Natural killer cell (primary cell): Measurements from ENCODE around the gene BMP6. TPM values are rescaled to one million over a fixed set of nuclear protein-coding genes. Genes with fewer than 3 reads are reported as not detected.

ENCODE experiments used
- ATAC-seq, 3 donors: fragments of 150-1000 bp in 2 of 3; fragments of 200-7000 bp in 1 of 3; cut with Tn5 transposase; 1 replicate in 1 of 3; 2 replicates in 2 of 3; pipeline ENCODE4 v1.10.0; 2021; ENCODE audit warnings: mild to moderate bottlenecking in 2 of 3, moderate library complexity in 2 of 3
- DNase-seq, 2 donors: peaks; one replicate each; pipeline versions ENCODE4 v3.0.0 to v3.0.0-alpha.2; 2013 to 2021; ENCODE audit warnings: mixed read lengths in 1 of 2
- H3K27ac ChIP-seq: one replicate; pipeline ENCODE4 v1.5.1; 2013; ENCODE audit warnings: mild to moderate bottlenecking, low read length
- H3K27me3 ChIP-seq: one replicate; pipeline ENCODE4 v1.6.1; 2013; ENCODE audit warnings: low read length; ENCODE audit not compliant: control insufficient read depth, insufficient read depth
- H3K36me3 ChIP-seq: one replicate; pipeline ENCODE4 v1.6.1; 2013; ENCODE audit warnings: low read length; ENCODE audit not compliant: control insufficient read depth, insufficient read depth
- H3K4me1 ChIP-seq: one replicate; pipeline ENCODE4 v1.6.1; 2013; ENCODE audit warnings: low read length; ENCODE audit not compliant: control insufficient read depth, insufficient read depth
- H3K4me3 ChIP-seq: one replicate; pipeline ENCODE4 v1.5.1; 2013; ENCODE audit warnings: low read length
- H3K9me3 ChIP-seq: one replicate; pipeline ENCODE4 v1.6.1; 2013; ENCODE audit warnings: low read length; ENCODE audit not compliant: control insufficient read depth, insufficient read depth
- H3K27ac Mint-ChIP-seq, 2 donors: one replicate each; pipeline ENCODE4 v1.8.0; 2022; ENCODE audit warnings: mild to moderate bottlenecking in 2 of 2, mixed read lengths in 2 of 2, moderate library complexity in 1 of 2
- H3K27me3 Mint-ChIP-seq, 2 donors: one replicate each; pipeline ENCODE4 v1.8.0; 2022; ENCODE audit warnings: low read depth in 2 of 2, mixed read lengths in 2 of 2
- H3K36me3 Mint-ChIP-seq: one replicate; pipeline ENCODE4 v1.8.0; 2022; ENCODE audit warnings: mixed read lengths
- H3K4me1 Mint-ChIP-seq, 2 donors: one replicate each; pipeline ENCODE4 v1.8.0; 2022; ENCODE audit warnings: mixed read lengths in 2 of 2
- H3K4me3 Mint-ChIP-seq: one replicate; pipeline ENCODE4 v1.8.0; 2022; ENCODE audit warnings: mild to moderate bottlenecking, moderate library complexity, mixed read lengths
- H3K9me3 Mint-ChIP-seq, 2 donors: one replicate each; pipeline ENCODE4 v1.8.0; 2022; ENCODE audit warnings: mixed read lengths in 2 of 2
- CTCF ChIP-seq: fragments of 200-600 bp; IDR thresholded peaks from one replicate; pipeline ENCODE4 v1.8.0; 2022; ENCODE audit warnings: antibody characterized with exemption
- WGBS: methylation state at CpG from one replicate; pipeline ENCODE4 v1.1.7; 2013; ENCODE audit warnings: missing lambda C conversion rate; ENCODE audit not compliant: insufficient coverage; 5-methylcytosine and 5-hydroxymethylcytosine counted together
- intact Hi-C: fragments of 100-400 bp; cut with micrococcal nuclease; formaldehyde crosslinking; loops from one replicate; pipeline ENCODE4 v1.14.2; 2022
- total RNA-seq, 4 donors: library from RNA; stranded (reverse); fragments of 120-200 nt in 1 of 4; gene quantifications; one replicate each; pipeline versions ENCODE4 v1.2.3 to v1.2.4, GENCODE V29; 2013 to 2022

BMP6 gene
- total RNA-seq, 3 donors from 2014 or later (not counting 1 experiment from before 2014, with no cell fraction given): 0.25 to 2.6 (median 0.73) TPM

DNA sequence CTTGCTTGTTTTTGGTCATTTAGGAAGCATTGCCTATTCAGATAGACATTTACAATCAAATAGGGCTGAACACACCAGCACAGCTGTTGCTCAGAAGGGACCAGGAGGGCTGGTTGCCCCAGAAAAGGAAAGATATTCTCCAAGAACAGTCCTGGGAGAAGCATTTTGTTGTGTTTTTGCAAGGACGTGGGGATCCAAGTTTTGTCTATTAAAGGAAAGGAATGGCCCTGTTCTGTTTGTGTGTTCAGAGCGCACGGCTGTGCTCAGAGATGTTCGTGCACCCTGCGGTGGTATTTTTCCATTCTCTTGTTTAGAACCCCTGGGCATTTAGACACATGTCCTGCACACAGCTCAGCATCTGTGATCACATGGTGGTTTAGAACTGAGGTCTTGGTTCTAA is 102.2 kb downstream of the BMP6 start:
- ATAC-seq (no peak), DNase-seq (no peak)
- 84% methylated on average over 5 of the region's 5 CpGs for WGBS
- intact Hi-C loops: no loop called here
- H3K27ac Mint-ChIP-seq: no peak overlapping the region
- peaks cover 0 to 3% of the 10 kb centered on the region in 2 donors for H3K9me3 Mint-ChIP-seq
- H3K27me3 ChIP-seq: no peaks in the 10 kb centered on the region
- H3K4me1 ChIP-seq: no peaks in the 10 kb centered on the region
- H3K9me3 ChIP-seq: no peaks in the 10 kb centered on the region
- no peak overlapping the region for H3K4me3 Mint-ChIP-seq
- H3K36me3 ChIP-seq: no peaks in the 10 kb centered on the region
- no peak for TF ChIP-seq CTCF
- no peak overlapping the region for H3K27ac ChIP-seq
- no peaks in the 10 kb centered on the region for H3K36me3 Mint-ChIP-seq
- H3K4me1 Mint-ChIP-seq: no peaks in the 10 kb centered on the region
- no peak overlapping the region for H3K4me3 ChIP-seq
- H3K27me3 Mint-ChIP-seq: peaks cover 0 to 12% of the 10 kb centered on the region in 2 donors

GRCh38 chr6:7832904-7833750 is 107.2 kb downstream of the BMP6 start:
- Mint-ChIP-seq H3K27me3 (peaks cover 8 to 9% of the 10 kb centered on the region in 2 donors), H3K9me3 (no peaks in the 10 kb centered on the region), H3K27ac (no peak overlapping the region), H3K4me1 (no peaks in the 10 kb centered on the region), H3K36me3 (no peaks in the 10 kb centered on the region), H3K4me3 (no peak overlapping the region)
- intact Hi-C loops: no loop called here
- no peaks in the 10 kb centered on the region for H3K27me3 ChIP-seq
- H3K27ac ChIP-seq: no peak overlapping the region
- 78% methylated on average over 9 of the region's 9 CpGs for WGBS
- no peak for ATAC-seq
- H3K4me3 ChIP-seq: no peak overlapping the region
- no peak for TF ChIP-seq CTCF
- no peaks in the 10 kb centered on the region for H3K9me3 ChIP-seq
- no peaks in the 10 kb centered on the region for H3K36me3 ChIP-seq
- H3K4me1 ChIP-seq: no peaks in the 10 kb centered on the region
- DNase-seq: no peak

GRCh38 chr6:7833751-7834070 is 107.8 kb downstream of the BMP6 start:
- Histone ChIP-seq H3K36me3 (no peaks in the 10 kb centered on the region), H3K27ac (no peak overlapping the region), H3K9me3 (no peaks in the 10 kb centered on the region), H3K4me3 (no peak overlapping the region), H3K4me1 (no peaks in the 10 kb centered on the region), H3K27me3 (no peaks in the 10 kb centered on the region)
- no peak overlapping the region for H3K4me3 Mint-ChIP-seq
- H3K36me3 Mint-ChIP-seq: no peaks in the 10 kb centered on the region
- no peak for ATAC-seq
- H3K27me3 Mint-ChIP-seq: peaks cover 8 to 9% of the 10 kb centered on the region in 2 donors
- no peaks in the 10 kb centered on the region for H3K9me3 Mint-ChIP-seq
- intact Hi-C loops: no loop called here
- H3K4me1 Mint-ChIP-seq: no peaks in the 10 kb centered on the region
- TF ChIP-seq CTCF: no peak
- 74% methylated on average over 4 of the region's 4 CpGs for WGBS
- DNase-seq: no peak
- no peak overlapping the region for H3K27ac Mint-ChIP-seq
